Right cardiac atrium (tissue), 5 donors: ENCODE results near the gene SRSF7. TPM values are rescaled to one million over a fixed set of nuclear protein-coding genes. Genes with fewer than 3 reads are reported as not detected.
"Not testable (repeated sequence)": the region's sequence is repeated elsewhere in the genome, so short reads cannot be mapped to it uniquely, and the experiment has no call there.

Experiments
- ATAC-seq, 2 donors: fragments of 200-7000 bp; cut with Tn5 transposase; one replicate each; pipeline versions ENCODE4 v1.8.0 to v1.9.1; 2020; ENCODE audit warnings: moderate library complexity in 2 of 2, mild to moderate bottlenecking in 1 of 2
- DNase-seq, 3 donors: peaks; one replicate each; pipeline ENCODE4 v3.0.0-alpha.2; 2020
- H3K27ac ChIP-seq: one replicate; pipeline ENCODE4 v1.5.1; 2013; ENCODE audit warnings: mild to moderate bottlenecking, low read length, control low read depth, moderate library complexity
- H3K27me3 ChIP-seq: one replicate; pipeline ENCODE4 v1.6.1; 2013; ENCODE audit not compliant: control insufficient read depth, insufficient read depth
- H3K4me1 ChIP-seq: one replicate; pipeline ENCODE4 v1.6.1; 2013; ENCODE audit warnings: low read length; ENCODE audit not compliant: control insufficient read depth, insufficient read depth
- H3K4me3 ChIP-seq: one replicate; pipeline ENCODE4 v1.5.1; 2013; ENCODE audit warnings: low read length, control low read depth
- H3K9me3 ChIP-seq: one replicate; pipeline ENCODE4 v1.6.1; 2013; ENCODE audit warnings: low read length; ENCODE audit not compliant: control insufficient read depth
- WGBS: extraction: QIAGEN DNeasy Blood & Tissue Kit; methylation state at CpG from one replicate; pipeline ENCODE4 v1.1.7; 2013; 5-methylcytosine and 5-hydroxymethylcytosine counted together
- intact Hi-C, 4 donors: fragments of 100-400 bp; cut with DNase I; formaldehyde crosslinking; loops; one replicate each; pipeline versions ENCODE4 v1.11.0 to v1.14.0; 2022 to 2023
- polyA plus RNA-seq: library from polyadenylated mRNA; stranded (reverse); fragments of 200-250 nt; gene quantifications from one replicate; pipeline ENCODE4 v1.2.3, GENCODE V29; 2013
- total RNA-seq, 4 donors: library from RNA; stranded (reverse); fragmentation: NEBNext Ultra II Directional; extraction: Animal tissue kit (Norgen Biotek cat#: 25700); gene quantifications; one replicate each; pipeline ENCODE4 v1.2.1, GENCODE V29; 2021
- donor health status: healthy with polysubstance abuse.
- donor health status: DM: no; HTN: yes; CAD: no.
- donor health status: DM: no; HTN: no; CAD: no.
- donor health status: DM: no; HTN: yes; CAD: no; lungs with severe emphysema.
- donor health status: DM: yes; HTN: yes; CAD: no.

SRSF7 gene
- total and polyA plus RNA-seq, 5 donors: 51.1 to 87.1 (median 61.0) TPM

DNA sequence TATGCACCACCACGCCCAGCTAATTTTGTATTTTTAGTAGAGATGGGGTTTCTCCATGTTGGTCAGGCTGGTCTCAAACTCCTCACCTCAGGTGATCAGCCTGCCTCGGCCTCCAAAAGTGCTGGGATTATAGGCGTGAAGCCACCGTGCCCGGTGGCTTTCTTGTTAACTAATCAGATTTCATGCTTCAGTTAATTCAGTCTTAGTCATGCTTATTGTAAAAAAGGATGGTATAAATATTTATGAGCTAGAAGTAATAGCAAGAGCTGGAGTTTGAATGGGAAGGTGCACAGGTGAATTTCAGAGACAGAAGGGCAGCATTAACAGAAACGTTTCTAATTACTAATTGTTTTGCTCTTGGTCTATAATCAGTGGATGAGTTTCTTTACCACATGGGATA lies 37.1 kb upstream of the SRSF7 start:
- Histone ChIP-seq H3K4me3 (no peak overlapping the region), H3K4me1 (no peaks in the 10 kb centered on the region), H3K9me3 (no peaks in the 10 kb centered on the region), H3K27ac (no peak overlapping the region), H3K27me3 (no peaks in the 10 kb centered on the region)
- DNase-seq (no peak), ATAC-seq (no peak)
- WGBS: 92% methylated on average over 6 of the region's 6 CpGs
- intact Hi-C loops: no loop called here

DNA sequence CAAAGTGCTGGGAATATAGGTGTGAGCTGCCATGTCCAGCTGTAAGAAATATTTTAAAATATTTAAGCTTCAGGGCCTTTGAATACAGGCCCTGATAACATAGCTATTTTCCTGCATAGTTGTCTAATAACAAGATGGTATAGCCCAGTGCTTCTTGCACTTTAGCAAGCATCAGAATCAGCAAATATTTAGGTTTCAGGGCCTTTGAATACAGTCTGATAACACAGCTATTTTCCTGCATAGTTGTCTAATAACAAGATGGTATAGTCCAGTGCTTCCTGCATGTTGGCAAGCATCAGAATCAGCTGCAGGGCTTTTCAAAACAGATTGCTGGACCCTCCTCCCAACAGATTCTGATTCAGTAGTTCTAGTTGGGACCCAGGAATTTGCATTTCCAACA lies 32.4 kb upstream of the SRSF7 start:
- no peaks in the 10 kb centered on the region for H3K9me3 ChIP-seq
- DNase-seq (no peak), ATAC-seq (no peak)
- H3K27me3 ChIP-seq: no peaks in the 10 kb centered on the region
- intact Hi-C loops: no loop called here
- H3K27ac ChIP-seq: no peak overlapping the region
- no peak overlapping the region for H3K4me3 ChIP-seq
- peaks cover 1% of the 10 kb centered on the region for H3K4me1 ChIP-seq

- Histone ChIP-seq H3K27ac (no peak overlapping the region), H3K4me1 (peaks cover 1% of the 10 kb centered on the region), H3K4me3 (peak overlapping the region; percentile 98), H3K9me3 (no peaks in the 10 kb centered on the region), H3K27me3 (no peaks in the 10 kb centered on the region)
- DNase-seq: no peak
- 9% methylated on average over 8 of the region's 8 CpGs for WGBS
- ATAC-seq: no peak
- intact Hi-C loops: no loop called here
Observed at GRCh38 chr2:38778687-38779082, 27.5 kb upstream of the SRSF7 start.

- ATAC-seq (no peak), DNase-seq (no peak)
- Histone ChIP-seq H3K4me3 (no peak overlapping the region), H3K27ac (no peak overlapping the region), H3K4me1 (peaks cover 1% of the 10 kb centered on the region), H3K9me3 (no peaks in the 10 kb centered on the region), H3K27me3 (no peaks in the 10 kb centered on the region)
- intact Hi-C loops: no loop called here
- 90% methylated on average over 13 of the region's 13 CpGs for WGBS
Observed at GRCh38 chr2:38776531-38776930, 25.4 kb upstream of the SRSF7 start.

GRCh38 chr2:38775921-38776225 lies 24.7 kb upstream of the SRSF7 start:
- peaks cover 1% of the 10 kb centered on the region for H3K4me1 ChIP-seq

GRCh38 chr2:38775097-38775920 lies 24.1 kb upstream of the SRSF7 start:
- Histone ChIP-seq H3K9me3 (no peaks in the 10 kb centered on the region), H3K27ac (no peak overlapping the region), H3K4me3 (no peak overlapping the region), H3K4me1 (peaks cover 1% of the 10 kb centered on the region), H3K27me3 (no peaks in the 10 kb centered on the region)
- ATAC-seq (no peak), DNase-seq (no peak)
- intact Hi-C loops: no loop called here
- WGBS: 86% methylated on average over 17 of the region's 17 CpGs

More at GRCh38 chr2:38775921-38776225, 24.7 kb upstream of the SRSF7 start:
- 78% methylated on average over 7 of the region's 7 CpGs for WGBS
- no peak overlapping the region for H3K27ac ChIP-seq
- intact Hi-C loops: no loop called here
- no peak overlapping the region for H3K4me3 ChIP-seq
- no peaks in the 10 kb centered on the region for H3K9me3 ChIP-seq
- ATAC-seq (no peak), DNase-seq (no peak)
- H3K27me3 ChIP-seq: no peaks in the 10 kb centered on the region

GRCh38 chr2:38771632-38772031 lies 20.5 kb upstream of the SRSF7 start:
- no peaks in the 10 kb centered on the region for H3K4me1 ChIP-seq
- no peaks in the 10 kb centered on the region for H3K27me3 ChIP-seq
- no peak for ATAC-seq
- no peaks in the 10 kb centered on the region for H3K9me3 ChIP-seq
- WGBS: 65% methylated on average over 5 of the region's 5 CpGs
- intact Hi-C loops: no loop called here
- no peak for DNase-seq
- H3K4me3 ChIP-seq: no peak overlapping the region
- no peak overlapping the region for H3K27ac ChIP-seq

GRCh38 chr2:38765551-38765950 lies 14.4 kb upstream of the SRSF7 start:
- intact Hi-C loops: no loop called here
- no peaks in the 10 kb centered on the region for H3K4me1 ChIP-seq
- H3K9me3 ChIP-seq: no peaks in the 10 kb centered on the region
- H3K4me3 ChIP-seq: no peak overlapping the region
- no peak overlapping the region for H3K27ac ChIP-seq
- H3K27me3 ChIP-seq: no peaks in the 10 kb centered on the region
- no peak for ATAC-seq
- DNase-seq: no peak
- 85% methylated on average over 5 of the region's 5 CpGs for WGBS

- no peak for DNase-seq
- 62% methylated on average over 4 of the region's 4 CpGs for WGBS
- H3K9me3 ChIP-seq: no peaks in the 10 kb centered on the region
- intact Hi-C loops: no loop called here
- no peak overlapping the region for H3K4me3 ChIP-seq
- no peak overlapping the region for H3K27ac ChIP-seq
- H3K4me1 ChIP-seq: no peaks in the 10 kb centered on the region
- no peak for ATAC-seq
- no peaks in the 10 kb centered on the region for H3K27me3 ChIP-seq
Observed at GRCh38 chr2:38765149-38765548, 14.0 kb upstream of the SRSF7 start.

DNA sequence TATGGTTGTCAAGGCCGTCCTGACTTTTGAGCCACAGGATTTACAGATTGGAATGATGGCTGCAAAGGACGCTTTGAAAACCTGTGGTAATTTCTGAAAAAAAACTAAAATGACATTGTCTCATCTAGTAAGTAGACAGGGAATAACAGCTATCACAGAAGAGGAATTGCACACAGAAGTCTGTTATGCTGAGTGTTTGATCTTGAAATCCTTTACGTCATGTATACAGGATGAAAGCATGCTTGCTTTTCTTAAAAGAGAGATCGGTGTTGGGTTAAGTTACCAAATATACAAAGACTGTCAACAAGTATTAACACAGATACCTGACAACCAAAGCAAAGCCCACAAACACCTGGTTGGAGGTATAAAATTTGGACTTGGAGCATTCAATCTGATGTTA lies 12.6 kb upstream of the SRSF7 start:
- H3K4me1 ChIP-seq: no peaks in the 10 kb centered on the region
- no peak for ATAC-seq
- no peak overlapping the region for H3K27ac ChIP-seq
- intact Hi-C loops: no loop called here
- H3K4me3 ChIP-seq: no peak overlapping the region
- H3K9me3 ChIP-seq: no peaks in the 10 kb centered on the region
- 98% methylated on average over 4 of the region's 4 CpGs for WGBS
- no peaks in the 10 kb centered on the region for H3K27me3 ChIP-seq
- no peak for DNase-seq

- ATAC-seq (no peak), DNase-seq (no peak)
- H3K4me3 ChIP-seq: no peak overlapping the region
- no peak overlapping the region for H3K27ac ChIP-seq
- H3K4me1 ChIP-seq: no peaks in the 10 kb centered on the region
- H3K27me3 ChIP-seq: no peaks in the 10 kb centered on the region
- intact Hi-C loops: no loop called here
- WGBS: 68% methylated on average over 2 of the region's 2 CpGs
- H3K9me3 ChIP-seq: no peaks in the 10 kb centered on the region
Observed at GRCh38 chr2:38763228-38763627, 12.1 kb upstream of the SRSF7 start.

DNA sequence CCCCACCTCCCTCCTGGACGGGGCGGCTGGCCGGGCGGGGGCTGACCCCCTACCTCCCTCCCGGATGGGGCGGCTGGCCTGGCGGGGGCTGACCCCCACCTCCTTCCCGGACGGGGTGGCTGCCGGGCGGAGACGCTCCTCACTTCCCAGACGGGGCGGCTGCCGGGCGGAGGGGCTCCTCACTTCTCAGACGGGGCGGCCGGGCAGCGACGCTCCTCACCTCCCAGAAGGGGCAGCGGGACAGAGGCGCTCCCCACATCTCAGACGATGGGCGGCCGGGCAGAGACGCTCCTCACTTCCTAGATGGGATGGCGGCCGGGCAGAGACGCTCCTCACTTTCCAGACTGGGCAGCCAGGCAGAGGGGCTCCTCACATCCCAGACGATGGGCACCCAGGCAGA lies 4.7 kb upstream of the SRSF7 start:
- 96% methylated on average over 31 of the region's 31 CpGs for WGBS
- H3K27me3 ChIP-seq, H3K4me3 ChIP-seq, ATAC-seq, DNase-seq, intact Hi-C loops, H3K4me1 ChIP-seq, H3K27ac ChIP-seq, H3K9me3 ChIP-seq: not testable (repeated sequence)
